Measurements from ENCODE around the gene OBP2B.
"Not testable (repeated sequence)": the region's sequence is repeated elsewhere in the genome, so short reads cannot be mapped to it uniquely, and the experiment has no call there.

The OBP2B gene

GRCh38 chr9:133238272-133238850, 29.3 kb upstream of the OBP2B start:
- peak; percentile 17 for DNase-seq (ENCODE audit: low read depth)

GRCh38 chr9:133237035-133237731, 28.1 kb upstream of the OBP2B start:
- DNase-seq (ENCODE audit: low read depth) = no peak

- not testable (repeated sequence) for DNase-seq (ENCODE audit: low read depth)
These were observed 27.4 kb upstream of the OBP2B start for GRCh38 chr9:133236291-133237034.

- no peak for DNase-seq (ENCODE audit: low read depth)
These were observed 26.6 kb upstream of the OBP2B start for GRCh38 chr9:133235549-133236222.

GRCh38 chr9:133234577-133235322, 25.7 kb upstream of the OBP2B start:
- DNase-seq (ENCODE audit: low read depth) = no peak

GRCh38 chr9:133233681-133234432, 24.8 kb upstream of the OBP2B start:
- no peak for DNase-seq (ENCODE audit: low read depth)

- DNase-seq (ENCODE audit: low read depth) = not testable (repeated sequence)
These were observed 23.0 kb upstream of the OBP2B start for GRCh38 chr9:133231934-133232568.

- not testable (repeated sequence) for DNase-seq (ENCODE audit: low read depth)
These were observed 21.5 kb upstream of the OBP2B start for GRCh38 chr9:133230514-133230913.

GRCh38 chr9:133230093-133230492, 21.0 kb upstream of the OBP2B start:
- no peak for DNase-seq (ENCODE audit: low read depth)

- DNase-seq (ENCODE audit: low read depth) = not testable (repeated sequence)
These were observed 19.6 kb upstream of the OBP2B start for GRCh38 chr9:133228474-133229193.

- not testable (repeated sequence) for DNase-seq (ENCODE audit: low read depth)
These were observed 18.9 kb upstream of the OBP2B start for GRCh38 chr9:133227996-133228395.

- DNase-seq (ENCODE audit: low read depth) = no peak
These were observed 18.3 kb upstream of the OBP2B start for GRCh38 chr9:133227242-133227860.

- no peak for DNase-seq (ENCODE audit: low read depth)
These were observed 17.4 kb upstream of the OBP2B start for GRCh38 chr9:133226219-133227171.

GRCh38 chr9:133225171-133226011, 16.3 kb upstream of the OBP2B start:
- DNase-seq (ENCODE audit: low read depth) = no peak

GRCh38 chr9:133224762-133225161, 15.7 kb upstream of the OBP2B start:
- no peak for DNase-seq (ENCODE audit: low read depth)

- not testable (repeated sequence) for DNase-seq (ENCODE audit: low read depth)
These were observed 14.2 kb upstream of the OBP2B start for GRCh38 chr9:133223159-133223756.

- not testable (repeated sequence) for DNase-seq (ENCODE audit: low read depth)
These were observed 12.9 kb upstream of the OBP2B start for GRCh38 chr9:133221994-133222393.
